Stimulated activated CD4-positive, alpha-beta T cell treated with anti-CD3 and anti-CD28 coated beads, Interleukin-4, amount 100 ng/mL, for 24 hours (primary cell): ENCODE measurements around the gene DUOXA2.
A peak's percentile ranks its signal among the peaks of the same experiment; 100 is the strongest.

ENCODE experiments used
- DNase-seq: peaks from one replicate; pipeline ENCODE4 v3.0.0-alpha.2; 2020

DUOXA2 gene

GRCh38 chr15:45165536-45165935 lies 51.4 kb downstream of the DUOXA2 start:
- DNase-seq: no peak

DNA sequence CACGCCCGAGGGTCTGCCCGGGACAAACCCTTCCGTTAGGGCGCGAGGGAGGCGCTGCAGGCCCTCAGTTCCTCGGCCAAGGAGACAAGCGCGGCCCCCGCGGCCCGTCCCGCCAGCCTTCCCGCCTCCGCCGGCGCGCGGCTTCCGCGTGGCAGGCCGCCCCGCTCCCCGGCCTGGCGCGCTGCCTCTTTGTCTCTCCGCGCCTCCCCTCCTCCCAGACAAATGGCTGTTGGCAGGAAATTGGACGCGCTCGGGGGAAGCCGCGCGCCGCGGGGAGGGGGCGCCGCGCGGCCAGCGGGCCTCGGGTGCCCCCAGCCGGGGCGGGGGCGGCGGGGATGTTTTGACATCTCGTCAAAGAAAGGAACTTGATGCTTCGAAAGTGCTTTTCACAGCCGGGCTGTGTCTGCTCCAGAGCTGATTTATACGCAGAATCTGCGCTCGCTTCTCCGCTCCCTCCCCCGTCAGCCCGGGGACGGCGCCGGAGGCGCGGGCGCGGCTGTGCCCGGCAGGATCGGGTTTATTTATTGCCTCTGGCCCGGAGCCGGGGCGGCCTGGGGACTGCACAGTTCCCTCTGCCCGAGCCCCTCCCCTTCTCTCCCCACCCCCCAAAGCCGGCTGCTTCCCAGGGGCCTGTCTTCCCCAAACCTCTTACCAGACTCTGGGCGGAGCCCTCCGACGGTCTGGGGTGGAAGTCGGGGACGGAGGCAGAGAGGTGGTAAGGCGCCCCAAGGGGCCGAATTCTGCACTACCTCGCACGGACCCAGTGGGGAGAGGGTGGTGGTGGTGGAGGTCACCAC lies 52.9 kb downstream of the DUOXA2 start:
- DNase-seq: peak; percentile 84

DNA sequence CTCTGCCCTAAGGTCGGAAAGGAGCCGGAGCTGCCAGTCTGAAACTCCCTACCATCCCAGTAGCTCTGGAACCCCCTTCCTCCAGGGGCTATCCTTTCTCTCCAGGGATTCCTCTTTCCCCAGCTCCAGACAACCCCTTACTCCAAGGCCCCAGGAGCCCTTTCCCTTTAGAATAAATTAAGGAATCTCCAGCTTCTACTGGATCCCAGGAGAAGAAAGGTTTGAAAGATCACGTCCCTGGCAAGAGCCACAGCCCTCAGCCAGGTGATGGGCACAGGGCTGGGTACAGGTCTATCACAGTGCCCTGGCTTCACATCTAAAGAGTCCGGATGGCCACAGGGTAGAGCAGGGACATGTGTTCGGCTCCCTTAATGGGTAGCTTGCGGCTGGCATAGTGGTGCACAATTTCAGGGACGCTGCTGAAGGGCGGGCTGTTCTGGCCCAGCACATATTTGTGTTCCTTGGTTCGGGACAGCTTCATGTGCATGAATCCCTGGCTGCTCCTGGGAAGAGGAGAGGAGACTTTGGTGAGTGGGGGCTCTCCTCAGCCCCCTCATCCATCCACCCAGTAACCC lies 53.6 kb downstream of the DUOXA2 start:
- no peak for DNase-seq
